Cortex of kidney (tissue), 1 donor: Measurements from ENCODE around the gene OR2J3.
"Not testable (repeated sequence)": the region's sequence is repeated elsewhere in the genome, so short reads cannot be mapped to it uniquely, and the experiment has no call there.

Experiments
- DNase-seq: peaks from one replicate; lab custom pipeline; 2025; lab: John Stamatoyannopoulos, UW

The OR2J3 gene

DNA sequence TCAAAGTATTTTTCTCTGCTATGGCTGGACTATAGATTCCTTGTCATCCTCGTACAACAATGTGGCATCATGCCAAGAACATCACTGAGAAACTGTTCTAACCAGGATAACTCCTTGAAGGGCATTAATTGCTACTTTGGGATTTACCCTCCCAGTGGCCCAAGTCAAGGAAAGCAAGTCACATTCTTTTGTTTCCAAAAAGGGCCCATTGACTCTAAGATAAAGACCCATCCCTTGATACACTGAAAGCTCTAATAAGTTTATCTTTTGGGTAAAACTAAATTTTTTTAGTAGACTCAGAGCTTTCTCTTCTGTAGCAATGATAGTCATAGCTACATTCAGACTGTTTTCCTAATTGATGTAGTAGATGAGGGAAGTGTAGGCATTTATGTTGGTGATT, at the start of gene OR2J3:
OR2J3 (plus strand) TSS at position 301 of the 400 bp plus-strand sequence. CDS start 3,833 bp downstream, outside the sequence.
- no peak for DNase-seq

DNA sequence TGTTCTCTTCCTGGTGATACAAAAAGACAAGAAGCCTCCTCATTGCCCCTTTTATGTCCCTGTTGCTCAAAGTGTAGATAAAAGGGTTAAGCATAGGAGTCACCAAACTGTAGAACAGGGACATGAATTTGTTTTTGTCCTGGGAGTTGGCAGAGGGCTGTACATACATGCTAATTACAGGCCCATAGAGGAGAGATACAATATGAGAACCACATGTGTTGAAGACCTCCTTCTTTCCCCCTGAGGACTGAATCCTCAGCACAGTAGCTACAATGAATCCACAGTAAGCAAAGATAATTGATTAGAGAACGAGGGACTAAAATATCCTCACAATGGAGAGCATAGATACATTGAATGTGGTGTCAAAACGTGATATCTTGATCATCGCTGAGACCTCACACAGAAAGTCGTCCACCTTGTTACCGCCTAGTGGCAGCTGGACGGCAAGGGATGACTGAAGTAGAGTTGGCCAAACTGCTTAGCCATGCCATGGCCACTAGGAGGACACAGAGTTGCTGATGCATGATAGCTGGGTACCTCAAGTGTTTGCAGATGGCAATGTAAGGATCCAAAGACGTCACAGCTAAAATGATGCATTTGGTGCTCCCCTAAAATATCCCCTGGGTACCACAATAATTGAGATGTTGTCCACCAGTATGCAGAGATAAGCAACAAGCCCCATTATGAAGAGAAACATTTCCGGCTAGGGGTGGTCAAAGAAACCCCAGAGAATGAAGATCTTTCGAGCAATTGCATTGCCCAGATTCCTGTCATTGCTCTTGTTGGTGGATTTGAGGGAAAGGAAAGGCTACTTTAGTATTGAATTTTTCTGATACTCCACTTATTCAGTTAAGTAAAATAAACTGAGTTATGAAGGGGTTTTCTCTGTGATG, 35.8 kb upstream of the OR2J3 start:
- DNase-seq = no peak

DNA sequence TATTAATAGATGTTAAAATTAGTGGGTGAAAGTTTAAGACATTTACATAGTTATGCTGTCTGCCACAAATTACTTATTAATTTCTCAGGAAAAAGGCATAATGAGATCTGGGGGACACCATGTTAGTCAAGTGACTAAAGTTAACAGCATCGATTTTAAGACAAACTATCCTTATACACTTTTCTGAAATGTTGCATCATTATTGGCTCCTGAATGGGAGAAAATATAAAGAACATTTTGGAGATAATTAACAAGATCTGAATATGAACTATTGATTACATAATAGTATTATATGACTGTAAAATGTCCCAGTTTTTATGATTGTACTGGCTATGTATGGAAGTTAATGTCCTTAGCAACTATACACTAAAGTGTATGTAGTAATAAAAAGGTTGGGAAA, 28.7 kb upstream of the OR2J3 start:
- DNase-seq = no peak

DNA sequence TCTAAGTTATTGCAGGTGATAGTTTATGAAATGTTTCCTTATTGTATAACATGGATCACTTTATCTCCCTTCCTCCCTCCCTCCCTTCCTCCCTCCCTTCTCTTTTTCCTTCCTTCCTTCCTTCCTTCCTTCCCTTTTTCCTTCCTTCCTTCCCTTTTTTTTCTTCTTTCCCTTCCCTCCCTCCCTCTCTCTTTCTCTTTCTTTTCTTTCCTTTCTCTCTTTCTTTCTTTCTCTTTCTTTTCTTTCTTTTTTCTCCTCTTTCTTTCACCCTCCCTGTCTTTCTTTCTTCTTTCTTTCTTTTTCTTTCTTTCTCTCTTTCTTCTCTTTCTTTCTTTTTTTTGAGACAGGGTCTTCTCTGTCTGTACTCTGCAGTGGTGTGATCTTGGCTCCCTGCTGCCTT, 26.5 kb upstream of the OR2J3 start:
- no peak for DNase-seq

DNA sequence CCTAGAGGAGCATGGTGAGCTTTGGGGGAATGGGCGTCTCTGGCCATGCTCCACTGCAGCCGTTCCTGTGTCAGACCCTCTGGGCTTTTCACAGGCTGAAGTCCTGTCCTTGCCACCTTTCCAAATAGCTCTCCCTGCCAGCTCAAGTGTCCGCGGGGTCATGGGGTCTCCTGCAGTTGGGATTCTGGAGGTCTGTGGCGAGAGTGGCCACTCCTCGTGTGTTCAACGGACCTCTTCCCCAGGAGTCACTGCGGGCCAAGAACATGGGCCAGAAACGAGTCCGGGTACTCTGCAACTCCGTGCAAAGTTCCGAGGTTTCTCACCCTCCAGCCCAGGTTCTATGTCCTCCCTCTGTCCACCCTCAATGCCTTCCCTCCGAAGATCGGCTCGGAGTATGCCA, 25.4 kb upstream of the OR2J3 start:
- no peak for DNase-seq

DNA sequence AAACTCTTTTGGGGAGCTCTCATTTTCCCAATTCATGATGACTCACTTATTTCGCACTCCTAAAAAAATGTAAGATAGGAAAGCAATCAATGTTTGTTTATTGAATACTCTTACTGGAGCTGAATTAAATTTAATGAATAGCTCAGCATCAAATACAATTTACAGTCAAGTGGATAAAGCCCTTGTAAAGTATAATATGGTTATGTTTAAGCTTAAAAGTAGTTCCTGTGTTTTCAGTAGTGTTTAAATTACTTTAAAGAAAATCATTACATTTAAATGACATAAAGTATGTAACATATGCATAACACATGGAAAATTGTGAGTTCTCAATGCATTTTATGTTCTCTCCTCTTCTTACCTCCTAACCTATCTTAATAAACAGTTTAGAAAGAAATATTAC, 20.6 kb upstream of the OR2J3 start, which contains the start of gene OR2B3:
OR2B3 (minus strand) TSS at position 101 of the 400 bp plus-strand sequence; CDS start at position 36, 65 bp downstream.
- DNase-seq = no peak

DNA sequence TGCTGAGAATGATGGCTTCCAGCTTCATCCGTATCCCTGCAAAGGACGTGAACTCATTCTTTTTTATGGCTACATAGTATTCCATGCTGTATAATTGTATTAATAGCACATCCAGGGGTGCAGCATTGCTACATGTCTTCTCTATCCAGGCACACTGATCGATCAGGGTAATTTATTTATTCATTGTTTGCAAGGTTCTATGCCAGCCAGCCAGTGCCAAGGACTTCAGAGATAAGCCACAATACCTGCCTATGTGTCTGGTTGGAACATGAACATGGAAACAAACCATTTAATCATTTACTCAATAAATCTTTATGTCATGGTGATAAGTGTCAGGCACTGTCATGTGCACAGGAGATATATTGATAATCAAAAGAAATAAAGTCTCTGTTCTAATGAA, 14.9 kb upstream of the OR2J3 start:
- DNase-seq = no peak

DNA sequence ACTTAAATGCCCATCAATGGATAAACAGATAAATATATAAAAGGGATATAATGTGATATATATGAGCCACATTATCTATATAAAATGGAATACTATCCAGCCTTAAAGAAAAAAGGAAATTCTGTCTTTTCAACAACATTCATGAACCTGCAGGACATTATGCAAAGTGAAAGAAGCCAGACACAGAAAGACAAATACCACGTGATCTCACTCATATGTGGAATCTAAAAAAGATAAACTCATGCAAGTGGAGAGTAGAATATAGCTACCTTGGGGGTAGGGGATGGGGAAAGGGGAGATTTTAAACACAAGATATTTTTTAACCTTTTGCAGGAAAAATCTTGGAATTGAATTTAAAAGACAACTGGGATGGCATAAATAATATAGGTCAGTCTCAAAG, 10.1 kb upstream of the OR2J3 start:
- DNase-seq = no peak

DNA sequence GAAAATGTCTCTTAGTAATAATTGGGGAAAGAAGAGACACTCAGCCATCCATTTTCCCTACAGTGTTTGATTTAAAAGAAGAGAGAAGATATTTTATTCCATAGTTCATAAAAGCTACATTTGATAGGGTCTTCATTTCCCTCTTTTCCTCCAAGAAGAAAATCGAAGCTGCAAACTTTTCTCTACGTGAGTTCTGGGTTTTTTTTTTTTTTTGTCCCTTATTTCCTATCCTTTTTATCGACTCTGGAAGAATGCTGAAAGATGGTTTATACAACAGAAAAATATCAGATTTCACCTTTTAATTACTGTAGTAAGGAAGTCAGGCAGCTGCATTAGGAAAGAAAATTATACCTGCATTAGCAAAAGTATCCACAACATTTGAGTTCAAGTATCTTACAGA, 8.7 kb upstream of the OR2J3 start, which contains the start of gene OR2J1:
OR2J1 (plus strand) TSS at position 301 of the 400 bp plus-strand sequence. CDS start 1,453 bp downstream, outside the sequence.
- no peak for DNase-seq

DNA sequence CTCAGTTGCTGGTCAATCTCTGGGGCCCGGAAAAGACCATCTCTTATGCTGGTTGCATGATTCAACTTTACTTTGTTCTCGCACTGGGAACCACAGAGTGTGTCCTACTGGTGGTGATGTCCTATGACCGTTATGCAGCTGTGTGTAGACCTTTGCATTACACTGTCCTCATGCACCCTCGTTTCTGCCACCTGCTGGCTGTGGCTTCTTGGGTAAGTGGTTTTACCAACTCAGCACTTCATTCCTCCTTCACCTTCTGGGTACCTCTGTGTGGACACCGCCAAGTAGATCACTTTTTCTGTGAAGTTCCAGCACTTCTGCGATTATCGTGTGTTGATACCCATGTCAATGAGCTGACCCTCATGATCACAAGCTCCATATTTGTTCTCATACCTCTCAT, 4.3 kb downstream of the OR2J3 start:
- no peak for DNase-seq

DNA sequence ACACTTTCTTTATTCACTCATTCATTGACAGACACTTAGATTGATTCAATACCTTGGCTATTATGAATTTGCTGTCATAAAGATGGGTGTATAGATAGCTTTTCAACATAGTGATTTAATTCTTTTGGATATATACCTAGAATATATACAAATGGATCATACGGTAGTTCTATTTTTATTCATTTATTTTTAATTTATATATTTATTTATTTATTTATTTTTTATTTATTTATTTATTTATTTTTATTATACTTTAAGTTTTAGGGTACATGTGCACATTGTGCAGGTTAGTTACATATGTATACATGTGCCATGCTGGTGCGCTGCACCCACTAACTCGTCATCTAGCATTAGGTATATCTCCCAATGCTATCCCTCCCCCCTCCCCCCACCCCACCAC, 7.1 kb downstream of the OR2J3 start:
- not testable (repeated sequence) for DNase-seq

DNA sequence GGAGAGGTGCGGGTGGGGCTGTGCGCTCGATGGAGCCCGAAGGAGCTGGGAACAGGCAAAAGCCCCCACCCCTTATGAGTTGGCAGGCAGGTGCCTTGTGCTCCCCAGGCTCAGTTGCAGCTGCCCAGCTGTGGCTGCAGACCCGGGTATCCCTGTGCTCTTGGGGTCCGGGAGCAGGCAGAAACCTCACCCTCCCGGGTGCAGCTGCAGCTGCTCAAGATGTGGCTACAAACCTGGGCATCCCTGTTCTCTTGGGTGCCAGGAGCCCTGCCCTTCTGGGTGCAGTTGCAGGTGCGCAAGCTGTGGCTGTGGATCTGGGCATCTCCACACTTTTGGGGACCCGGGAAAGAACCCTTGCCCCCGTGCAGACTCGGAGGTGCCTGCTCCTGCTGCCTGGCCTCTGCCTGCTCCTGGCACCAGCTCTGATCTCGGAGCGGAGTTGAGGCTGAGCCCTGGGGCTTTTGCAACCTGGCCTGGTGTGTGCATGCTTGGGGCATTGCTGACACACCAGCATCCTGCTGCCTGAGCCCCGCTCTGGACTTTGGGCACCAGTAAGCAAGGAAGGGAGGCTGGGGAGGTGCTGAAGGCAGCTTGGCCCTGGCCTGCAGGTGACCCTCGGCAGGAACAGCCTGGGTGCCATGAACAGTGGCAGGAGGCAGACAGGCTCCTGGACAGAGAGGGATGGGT, 21.6 kb downstream of the OR2J3 start:
- DNase-seq = no peak

DNA sequence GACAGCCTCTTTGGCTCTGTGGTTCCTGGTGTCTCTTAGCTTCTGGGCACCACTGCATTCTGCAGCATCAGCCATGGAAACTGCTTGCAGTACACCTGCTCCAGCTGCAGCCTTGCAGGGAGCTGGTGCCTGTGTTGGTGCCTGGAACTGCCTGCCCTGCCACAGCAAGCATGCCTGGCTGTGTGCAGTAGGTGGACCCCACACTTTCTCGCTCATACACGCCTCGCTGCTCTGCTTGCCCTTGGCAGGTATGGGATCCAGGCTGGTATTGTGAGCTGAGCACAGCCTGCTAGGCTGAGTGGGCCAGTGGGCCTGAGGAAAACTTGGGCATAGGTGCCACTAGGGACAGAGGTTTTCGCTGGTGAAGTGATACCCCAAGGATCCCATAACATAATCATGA, 22.8 kb downstream of the OR2J3 start:
- DNase-seq = no peak

DNA sequence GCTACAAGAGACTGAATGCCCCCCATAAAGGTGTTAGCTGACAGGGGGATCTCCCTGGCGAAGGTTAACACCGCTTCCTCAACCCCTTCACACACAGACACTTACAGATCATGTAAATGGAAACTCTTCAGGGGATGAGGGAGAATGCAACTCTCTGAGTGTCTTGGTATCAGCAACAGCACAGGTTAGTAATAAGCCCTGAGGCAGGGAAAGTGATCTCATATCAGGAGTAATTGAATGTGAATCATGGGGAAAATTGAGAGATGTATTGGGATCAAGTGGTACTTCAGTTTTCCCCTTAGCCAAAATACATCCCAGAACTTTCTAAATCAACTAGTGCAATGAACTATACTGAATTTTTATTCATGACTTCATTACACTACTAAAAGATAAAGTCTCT, 23.8 kb downstream of the OR2J3 start:
- DNase-seq = no peak

DNA sequence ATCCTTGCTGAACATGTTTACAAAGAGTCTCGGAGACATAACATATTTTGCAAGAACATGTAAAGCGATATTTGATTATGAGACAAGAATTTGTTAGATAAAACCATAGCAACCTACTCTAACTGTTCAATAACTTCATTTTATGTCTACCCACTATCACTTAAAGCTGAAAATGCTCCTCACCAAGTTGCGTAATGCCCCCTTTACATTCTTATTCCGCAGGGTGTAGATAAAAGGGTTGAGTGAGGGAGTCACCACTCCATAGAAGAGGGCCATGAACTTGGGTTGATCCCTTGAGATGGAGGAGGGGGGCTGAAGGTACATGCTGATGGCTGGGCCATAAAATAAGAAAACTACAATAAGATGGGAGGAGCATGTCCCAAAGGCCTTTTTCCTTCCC, 29.9 kb downstream of the OR2J3 start:
- no peak for DNase-seq

DNA sequence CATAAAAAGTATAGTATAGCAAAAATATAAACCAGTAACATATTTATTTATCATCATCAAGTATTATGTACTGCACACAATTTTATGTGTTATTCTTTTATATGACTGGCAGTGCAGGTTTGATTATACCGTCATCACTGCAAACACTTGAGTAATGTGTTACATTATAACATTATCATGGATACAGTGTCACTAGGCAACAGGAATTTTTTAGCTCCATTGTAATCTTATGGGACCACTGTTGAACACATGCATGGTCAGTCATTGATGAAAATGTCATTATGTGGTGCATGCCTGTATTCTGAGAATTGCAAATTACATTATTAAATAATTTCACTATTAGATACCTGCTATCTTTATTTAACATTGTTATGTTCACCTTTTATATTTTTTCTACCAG, 33.7 kb downstream of the OR2J3 start:
- DNase-seq = no peak

DNA sequence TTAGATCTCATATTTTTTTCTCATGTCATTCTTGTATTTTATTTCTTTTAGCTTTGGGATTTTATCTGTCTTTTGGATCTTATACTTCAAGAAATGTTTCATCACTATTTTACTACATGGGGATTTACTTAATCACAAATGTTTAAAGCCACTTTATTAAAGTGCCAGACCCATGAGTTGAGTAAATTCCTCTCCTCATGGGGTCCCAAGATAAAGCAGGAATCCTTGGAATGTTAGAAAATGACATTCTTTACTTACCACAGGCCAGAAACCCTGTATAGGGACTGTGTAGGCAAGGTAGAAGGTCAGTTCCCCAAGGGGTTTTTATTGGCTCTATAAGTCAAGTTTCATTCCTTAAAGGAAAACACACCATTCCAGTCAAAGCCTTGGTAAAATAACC, 34.5 kb downstream of the OR2J3 start:
- no peak for DNase-seq

DNA sequence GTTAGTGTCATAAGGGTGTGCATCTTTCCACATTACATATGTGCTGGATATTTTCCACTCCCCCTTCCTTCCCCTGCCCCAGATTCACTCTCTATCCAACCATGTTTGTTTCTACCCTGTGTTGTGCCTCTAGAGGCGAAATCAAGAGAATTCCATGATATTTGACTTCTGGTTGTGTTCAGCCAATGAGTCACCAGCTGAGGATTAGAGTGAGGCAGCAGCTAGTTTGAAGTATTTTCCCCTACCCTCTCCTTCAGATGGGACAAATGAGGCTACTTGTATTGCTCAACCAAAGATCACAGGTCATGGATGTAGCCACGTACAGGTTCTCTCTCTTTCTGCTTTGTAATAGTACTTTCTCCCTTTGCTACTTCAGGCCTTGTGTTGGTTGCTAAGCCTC, 38.3 kb downstream of the OR2J3 start:
- no peak for DNase-seq

DNA sequence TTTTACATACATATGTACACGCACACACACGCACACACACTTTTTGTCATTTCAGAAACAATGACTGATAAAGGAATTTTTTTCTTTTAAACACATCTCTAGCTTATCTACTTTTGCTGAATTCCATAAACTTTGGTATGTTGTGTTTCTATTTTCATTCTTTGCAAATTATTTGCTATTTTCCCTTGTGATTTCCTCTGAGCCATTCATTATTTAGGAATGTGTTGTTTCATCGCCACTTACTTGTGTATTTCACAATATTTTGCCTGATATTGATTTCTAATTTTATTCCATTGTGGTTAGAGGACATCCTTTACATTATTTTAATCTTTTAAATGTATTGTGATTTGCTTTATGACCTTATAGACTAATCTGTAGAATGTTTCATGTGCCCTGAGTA, 39.2 kb downstream of the OR2J3 start:
- DNase-seq = no peak

DNA sequence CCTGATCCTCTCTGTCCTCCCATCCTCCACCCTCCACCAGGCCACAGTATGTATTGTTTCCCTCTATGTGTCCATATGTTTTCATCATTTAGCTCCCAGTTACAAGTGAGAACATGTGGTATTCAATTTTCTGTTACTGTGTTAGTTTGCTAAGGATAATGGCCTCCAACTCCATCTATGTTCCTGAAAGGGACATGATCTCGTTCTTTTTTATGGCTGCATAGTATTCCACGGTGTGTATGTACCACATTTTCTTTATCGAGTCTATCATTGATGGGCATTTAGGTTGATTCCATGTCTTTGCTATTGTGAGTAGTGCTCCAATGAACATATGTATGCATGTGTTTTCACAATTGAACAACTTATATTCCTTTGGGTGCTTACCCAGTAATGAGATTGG, 41.6 kb downstream of the OR2J3 start:
- not testable (repeated sequence) for DNase-seq

DNA sequence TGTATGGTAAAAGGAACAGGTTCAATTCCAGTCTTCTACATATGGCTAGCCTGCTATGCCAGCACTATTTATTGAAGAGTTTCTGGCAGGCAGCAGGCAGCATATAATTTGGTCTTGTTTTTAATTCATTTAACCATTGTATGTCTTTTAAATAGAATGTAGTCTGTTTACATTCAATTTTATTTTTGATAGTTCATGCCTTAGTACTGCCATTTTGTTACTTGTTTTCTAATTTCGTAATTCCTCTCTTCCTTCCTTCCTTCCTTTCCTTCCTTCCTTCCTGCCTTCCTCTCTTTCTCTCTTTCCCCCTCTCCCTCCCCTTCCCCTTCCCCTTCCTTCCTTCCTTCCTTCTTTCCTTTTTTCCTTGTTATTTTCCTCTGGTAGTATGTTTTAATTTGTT, 45.2 kb downstream of the OR2J3 start:
- no peak for DNase-seq

DNA sequence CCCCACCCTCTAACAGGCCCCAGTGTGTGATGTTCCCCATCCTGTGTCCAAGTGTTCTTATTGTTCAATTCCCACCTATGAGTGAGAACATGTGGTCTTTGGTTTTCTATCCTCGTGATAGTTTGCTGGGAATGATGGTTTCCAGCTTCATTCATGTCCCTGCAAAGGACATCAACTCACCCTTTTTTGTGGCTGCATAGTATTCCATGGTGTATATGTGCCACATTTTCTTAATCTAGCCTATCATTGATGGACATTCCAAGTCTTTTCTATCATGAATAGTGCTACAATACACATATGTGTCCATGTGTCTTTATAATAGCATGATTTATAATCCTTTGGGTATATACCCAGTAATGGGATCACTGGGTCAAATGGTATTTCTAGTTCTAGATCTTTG, 47.3 kb downstream of the OR2J3 start:
- not testable (repeated sequence) for DNase-seq

DNA sequence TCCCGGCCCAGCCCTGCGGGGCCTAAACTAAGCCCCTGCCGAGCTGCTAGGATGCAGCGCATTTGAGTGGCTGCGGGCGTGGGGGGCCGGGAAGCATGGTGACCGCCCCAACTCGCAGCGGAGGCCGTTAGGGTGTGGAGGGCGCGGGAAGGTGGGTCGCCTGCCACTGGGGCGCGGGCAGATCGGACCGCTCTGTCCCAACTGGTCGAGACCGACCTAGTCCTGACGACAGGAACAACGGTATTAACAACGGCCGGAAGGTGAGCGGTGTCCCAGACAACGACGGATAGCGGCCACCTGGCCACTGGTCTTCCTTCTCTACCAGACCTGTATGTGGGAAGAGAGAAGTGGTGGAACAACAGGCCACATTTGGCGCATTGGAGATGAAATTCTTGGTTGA, 52.1 kb downstream of the OR2J3 start:
- not testable (repeated sequence) for DNase-seq
